IPS DF 19.7 (cell line): ENCODE data around the gene ENO1.

Experiments used
- DNase-seq: peaks from one replicate; pipeline ENCODE4 v3.0.0-alpha.2; 2013; ENCODE audit warnings: low read depth, low spot score

Gene ENO1

DNA sequence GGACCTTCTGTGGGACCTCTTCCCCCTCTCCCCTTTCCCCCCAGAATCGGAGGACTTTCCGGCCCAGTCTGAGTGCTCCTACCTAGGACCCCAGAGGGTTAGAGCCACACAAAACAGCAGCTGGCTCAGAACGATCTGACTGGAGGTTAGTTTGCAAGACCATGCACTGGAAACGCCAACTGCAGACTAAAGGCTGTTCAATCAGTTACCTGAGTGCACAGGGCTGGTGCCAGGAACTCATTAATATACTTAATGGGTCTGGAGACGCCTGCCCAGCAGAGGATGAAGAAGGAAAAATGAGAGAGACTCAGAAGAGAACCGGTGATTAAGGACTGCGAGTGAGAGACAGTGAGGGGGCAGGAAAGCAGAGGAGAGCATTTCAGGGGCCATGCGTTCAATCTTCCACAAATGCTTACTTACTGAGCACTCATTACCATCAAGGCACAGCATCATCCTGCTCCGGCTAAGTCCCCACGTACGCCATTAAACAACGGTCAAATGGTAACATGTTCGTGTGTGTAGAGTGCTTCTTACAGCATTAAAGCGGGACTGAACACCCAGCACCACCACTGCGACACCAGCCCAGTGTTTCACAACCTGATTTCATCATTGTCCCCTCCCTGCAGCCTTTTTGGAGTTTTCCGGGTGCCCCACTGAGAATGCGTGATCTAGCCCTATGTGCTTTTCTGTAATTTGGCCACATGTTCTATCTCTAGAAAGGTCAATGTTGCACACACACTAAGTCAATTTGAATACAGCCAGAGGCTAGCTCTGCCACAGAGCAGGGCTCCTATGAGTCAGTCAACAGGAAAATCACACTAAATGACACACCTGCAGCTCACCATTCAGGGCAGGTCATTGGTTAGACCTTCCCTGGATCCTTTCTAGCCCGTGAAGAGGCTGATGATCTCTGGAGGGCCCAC lies 7.6 kb downstream of the ENO1 start:
- no peak for DNase-seq

GRCh38 chr1:8870103-8870502 lies 8.4 kb downstream of the ENO1 start:
- DNase-seq: no peak

DNA sequence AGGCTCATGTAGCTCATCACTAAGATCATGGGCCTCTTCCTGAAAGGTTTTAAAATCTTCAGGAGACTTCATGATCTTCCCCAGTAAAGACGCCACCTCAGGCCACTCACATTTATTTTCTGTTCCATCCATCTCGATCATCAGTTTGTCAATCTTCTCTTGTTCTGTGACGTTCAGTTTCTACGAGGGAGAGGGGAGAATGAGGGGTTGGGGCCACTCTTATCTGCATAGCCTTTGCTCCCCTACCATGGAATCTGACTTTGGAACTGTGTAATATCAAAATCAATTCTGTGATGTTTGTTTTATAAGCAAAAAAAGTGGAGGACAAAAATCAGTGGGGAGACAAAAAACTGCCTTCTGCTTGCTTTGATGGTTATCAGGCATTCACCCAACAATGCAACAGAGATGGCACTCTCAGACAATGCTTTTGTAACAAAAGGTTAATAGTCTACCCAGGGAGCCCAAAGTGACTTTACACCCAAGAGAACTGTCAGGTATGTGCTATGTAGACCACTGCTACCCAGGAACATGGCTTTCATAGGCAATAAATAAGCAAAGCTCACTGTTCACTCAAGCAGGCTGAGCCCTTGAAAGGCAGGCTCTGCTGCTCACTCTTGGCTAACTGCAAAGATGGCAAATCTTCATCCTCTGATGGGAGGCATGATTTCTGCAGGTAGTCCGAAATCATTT lies 10.5 kb downstream of the ENO1 start:
- DNase-seq: no peak

- DNase-seq: no peak
Measured at GRCh38 chr1:8866792-8867415, 11.6 kb downstream of the ENO1 start.

DNA sequence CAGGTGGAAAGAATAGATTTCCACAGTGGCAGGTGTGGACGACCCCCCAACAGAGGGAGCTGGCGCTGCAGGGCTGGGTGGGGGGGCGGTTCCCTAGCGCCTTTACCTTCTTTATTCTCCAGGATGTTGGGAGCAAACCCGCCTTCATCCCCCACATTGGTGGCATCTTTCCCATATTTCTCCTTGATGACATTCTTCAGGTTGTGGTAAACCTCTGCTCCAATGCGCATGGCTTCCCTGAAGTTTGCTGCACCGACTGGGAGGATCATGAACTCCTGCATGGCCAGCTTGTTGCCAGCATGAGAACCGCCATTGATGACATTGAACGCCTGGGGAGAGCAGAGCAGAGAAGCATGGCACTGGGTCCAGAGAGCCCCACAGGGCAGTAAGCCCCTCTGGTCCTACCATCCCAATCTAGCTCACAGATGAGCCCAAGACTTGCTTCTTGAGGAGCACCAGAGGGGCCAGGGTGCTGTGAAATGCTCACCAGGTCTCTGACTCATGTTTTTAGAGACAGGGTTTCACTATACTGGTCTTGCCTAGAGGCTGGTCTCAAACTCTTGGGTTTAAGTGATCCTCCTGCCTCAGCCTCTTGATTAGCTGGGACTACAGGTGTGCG lies 12.2 kb downstream of the ENO1 start:
- no peak for DNase-seq

DNA sequence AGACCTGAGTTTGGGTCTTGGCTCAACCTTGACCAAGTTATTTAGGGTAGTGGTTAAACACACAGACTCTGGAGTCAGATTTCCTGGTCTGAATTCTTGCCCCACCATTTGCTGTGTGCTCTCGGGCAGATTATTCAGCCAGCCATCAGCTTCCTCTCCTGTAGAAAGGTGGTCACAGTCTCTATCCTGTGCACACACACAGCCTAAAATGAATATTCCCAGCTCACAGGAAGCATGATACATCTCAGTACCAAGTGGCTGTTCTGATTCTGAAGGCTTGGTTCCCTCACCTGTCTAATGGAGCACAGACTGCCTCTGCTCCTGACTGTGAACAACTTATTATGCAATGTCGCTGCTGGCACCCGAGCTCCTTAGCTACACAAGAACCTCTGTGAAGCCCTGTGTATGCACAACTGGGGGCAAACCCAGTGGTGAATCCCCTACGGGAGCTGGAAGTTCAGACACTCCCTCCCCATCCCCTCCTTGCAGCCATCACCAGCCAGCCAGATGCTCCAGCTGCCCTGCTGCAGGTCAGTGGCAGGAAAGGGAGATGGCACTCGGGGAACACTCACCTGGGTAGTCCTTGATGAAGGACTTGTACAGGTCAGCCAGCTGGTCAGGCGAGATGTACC lies 13.7 kb downstream of the ENO1 start:
- DNase-seq: no peak

- DNase-seq: no peak
Measured at GRCh38 chr1:8863794-8864233, 14.7 kb downstream of the ENO1 start.

DNA sequence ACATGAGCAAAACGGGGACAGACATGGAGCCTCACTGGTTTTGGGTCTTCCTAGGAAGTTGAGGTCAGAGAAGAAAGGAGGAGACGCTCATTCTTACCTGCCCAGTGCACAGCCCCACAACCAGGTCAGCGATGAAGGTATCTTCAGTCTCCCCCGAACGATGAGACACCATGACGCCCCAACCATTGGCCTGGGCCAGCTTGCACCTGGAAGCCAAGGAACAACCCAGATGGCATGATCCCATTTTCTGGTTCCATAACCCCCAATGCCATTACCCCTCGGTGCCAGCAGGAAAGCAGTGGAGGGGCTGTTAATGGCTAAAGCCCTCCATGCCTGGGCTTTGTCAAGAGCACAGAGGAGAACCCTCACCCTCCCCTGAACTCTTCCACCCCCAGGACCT lies 15.3 kb downstream of the ENO1 start:
- no peak for DNase-seq

GRCh38 chr1:8862528-8862927 lies 16.0 kb downstream of the ENO1 start:
- no peak for DNase-seq

GRCh38 chr1:8860738-8861516 lies 17.6 kb downstream of the ENO1 start:
- DNase-seq: no peak

GRCh38 chr1:8858888-8859706 lies 19.4 kb downstream of the ENO1 start:
- DNase-seq: no peak

GRCh38 chr1:8858112-8858668 lies 20.3 kb downstream of the ENO1 start:
- DNase-seq: no peak

GRCh38 chr1:8856689-8857412 lies 21.6 kb downstream of the ENO1 start:
- no peak for DNase-seq

GRCh38 chr1:8854240-8854639 lies 24.2 kb downstream of the ENO1 start:
- DNase-seq: no peak

DNA sequence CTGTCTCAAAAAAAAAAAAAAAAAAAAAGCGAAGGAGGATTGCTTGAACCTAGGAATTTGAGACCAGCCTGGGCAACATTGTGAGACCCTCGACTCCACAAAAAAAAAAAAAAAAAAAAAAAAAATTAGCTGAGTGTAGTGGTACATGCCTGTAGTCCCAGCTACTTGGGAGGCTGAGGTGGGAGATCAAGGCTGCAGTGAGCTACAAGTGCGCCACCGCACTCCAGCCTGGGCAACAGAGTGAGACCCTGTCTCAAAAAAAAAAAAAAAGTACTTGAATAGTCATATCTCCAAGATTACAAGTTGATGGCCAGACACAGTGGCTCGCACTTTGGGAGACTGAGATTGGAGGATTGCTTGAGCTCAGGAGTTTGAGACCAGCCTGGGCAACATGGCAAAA lies 27.4 kb downstream of the ENO1 start:
- DNase-seq: no peak

- no peak for DNase-seq
Measured at GRCh38 chr1:8848663-8849386, 29.7 kb downstream of the ENO1 start.

- no peak for DNase-seq
Measured at GRCh38 chr1:8847990-8848389, 30.5 kb downstream of the ENO1 start.

- no peak for DNase-seq
Measured at GRCh38 chr1:8846263-8846662, 32.2 kb downstream of the ENO1 start.
